PC-3 (cell line): Measurements from ENCODE around the gene LPCAT2. TPM values are rescaled to one million over a fixed set of nuclear protein-coding genes. Genes with fewer than 3 reads are reported as not detected.

Experiments
- ATAC-seq: fragments of 200-7000 bp; cut with Tn5 transposase; 2 replicates; pipeline ENCODE4 v1.9.1; 2020; ENCODE audit warnings: mild to moderate bottlenecking, moderate library complexity
- BruUV-seq: library from RNA; stranded (reverse); fragments of 400-500 nt; replicated peaks from 2 replicates; lab custom pipeline; 2021; lab: Mats Ljungman, UMichigan
- CTCF ChIA-PET: fragments of 300-600 bp; sonication (Branson Sonifier 250); formaldehyde crosslinking; loops from one replicate; lab custom pipeline; 2022; ENCODE audit warnings: antibody characterized with exemption; lab: Charles Lee
- POLR2A ChIA-PET: fragments of 300-600 bp; sonication (Branson Sonifier 250); formaldehyde crosslinking; loops from one replicate; lab custom pipeline; 2022; ENCODE audit warnings: antibody characterized with exemption; ENCODE audit not compliant: unreplicated experiment; lab: Charles Lee
- DNase-seq: peaks from one replicate; pipeline ENCODE4 v3.0.0-alpha.2; 2015
- H2AFZ ChIP-seq: fragments of 300-600 bp; sonication (generic); 2 replicates; pipeline ENCODE4 v1.6.0; 2016; ENCODE audit warnings: antibody characterized with exemption, low read length
- H3F3A ChIP-seq: fragments of 300-600 bp; sonication (generic); one replicate; pipeline ENCODE4 v1.6.0; 2017; ENCODE audit warnings: antibody characterized with exemption, low read length, control low read depth, mild to moderate bottlenecking; ENCODE audit not compliant: unreplicated experiment
- H3K27ac ChIP-seq: fragments of 300-600 bp; sonication (generic); 2 replicates; pipeline ENCODE4 v1.5.1; 2016; ENCODE audit warnings: mild to moderate bottlenecking, low read length
- H3K27me3 ChIP-seq: fragments of 300-600 bp; sonication (generic); 2 replicates; pipeline ENCODE4 v1.6.1; 2016; ENCODE audit warnings: low read length, mixed read lengths
- H3K36me3 ChIP-seq: fragments of 300-600 bp; sonication (generic); 2 replicates; pipeline ENCODE4 v1.6.1; 2016; ENCODE audit warnings: low read depth, mixed run types, low read length, mixed read lengths
- H3K4me1 ChIP-seq: fragments of 300-600 bp; sonication (generic); 2 replicates; pipeline ENCODE4 v1.5.1; 2016; ENCODE audit warnings: low read length; ENCODE audit not compliant: insufficient read depth
- H3K4me2 ChIP-seq: fragments of 300-600 bp; sonication (generic); 2 replicates; pipeline ENCODE4 v1.6.0; 2016; ENCODE audit warnings: low read length
- H3K4me3 ChIP-seq: fragments of 300-600 bp; sonication (generic); 2 replicates; pipeline ENCODE4 v1.5.1; 2016; ENCODE audit warnings: mild to moderate bottlenecking, low read length, mixed read lengths
- H3K79me2 ChIP-seq: fragments of 300-600 bp; sonication (generic); 2 replicates; pipeline ENCODE4 v1.6.1; 2017; ENCODE audit warnings: low read length, mixed read lengths
- H3K9ac ChIP-seq: fragments of 300-600 bp; sonication (generic); 2 replicates; pipeline ENCODE4 v1.6.0; 2016; ENCODE audit warnings: mild to moderate bottlenecking, low read length
- H3K9me2 ChIP-seq: fragments of 300-600 bp; sonication (generic); replicated peaks from 2 replicates; pipeline ENCODE4 v1.6.1; 2016; ENCODE audit warnings: mixed run types, low read length, mixed read lengths
- H3K9me3 ChIP-seq: fragments of 300-600 bp; sonication (generic); 2 replicates; pipeline ENCODE4 v1.6.1; 2016; ENCODE audit warnings: low read length, mixed read lengths
- H4K20me1 ChIP-seq: fragments of 300-600 bp; sonication (generic); 2 replicates; pipeline ENCODE4 v1.6.1; 2016; ENCODE audit warnings: low read length, mixed read lengths
- EZH2 ChIP-seq: fragments of 300-600 bp; sonication (generic); IDR thresholded peaks from one replicate; pipeline ENCODE4 v1.6.1; 2017; ENCODE audit warnings: antibody characterized with exemption, mild to moderate bottlenecking, low read length; ENCODE audit not compliant: unreplicated experiment
- EZH2phosphoT487 ChIP-seq: fragments of 300-600 bp; sonication (generic); IDR thresholded peaks from 2 replicates; pipeline ENCODE4 v1.6.1; 2018; ENCODE audit warnings: mild to moderate bottlenecking, antibody characterized with exemption, low read length, borderline replicate concordance
- intact Hi-C: fragments of 100-400 bp; cut with micrococcal nuclease; formaldehyde crosslinking; loops from 2 replicates; pipeline ENCODE4 v1.9.0; 2023
- total RNA-seq: library from RNA; depleted of rRNA; stranded (reverse); fragments of >200 nt; gene quantifications from 2 replicates; pipeline ENCODE4 v1.2.3, GENCODE V29; 2014
- TF ChIP-seq, protein P1 (sequence below): fragments of 300-600 bp; sonication (generic); conservative IDR thresholded peaks from 2 replicates; pipeline ENCODE4 v1.5.1; 2017; ENCODE audit warnings: antibody characterized with exemption, low read depth, mild to moderate bottlenecking, low read length

The LPCAT2 gene
- total RNA-seq, 1 experiment from 2014 or later = 8.0 TPM

DNA sequence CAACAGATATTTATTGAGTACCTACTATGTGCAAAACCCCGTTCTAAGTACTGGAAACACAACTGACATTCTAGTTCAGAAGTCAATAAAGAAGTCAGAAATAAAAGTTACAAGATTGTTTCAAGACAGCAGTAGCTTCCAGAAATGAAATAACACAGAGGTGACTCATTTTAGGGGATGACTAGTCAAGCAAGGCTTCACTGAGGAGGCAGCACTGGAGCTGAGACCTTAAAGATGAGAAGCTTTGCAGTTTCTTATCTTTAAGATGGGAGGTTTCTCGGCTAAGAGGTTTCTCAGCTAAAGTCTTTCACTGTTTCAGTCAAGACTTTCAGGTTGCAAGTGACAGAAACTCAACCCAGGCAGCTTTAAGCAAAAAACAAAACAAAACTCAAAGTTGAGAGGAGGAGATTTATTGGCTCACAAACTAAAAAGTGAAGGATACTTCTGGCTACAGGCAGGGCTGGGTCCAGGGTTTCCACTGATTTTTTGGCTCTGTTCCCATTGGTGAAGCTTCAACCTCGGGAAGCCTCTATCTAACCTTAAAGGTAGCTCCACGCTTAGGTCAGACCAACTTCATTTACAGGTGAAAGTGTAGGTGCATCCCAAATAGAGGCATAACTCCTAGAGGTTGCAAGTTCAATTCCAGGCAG lies 37.3 kb upstream of the LPCAT2 start:
- ATAC-seq = no peak
- Histone ChIP-seq H3K27ac (peak overlapping the region; percentile 74), H2AFZ (no peak overlapping the region), H3K27me3 (no peaks in the 10 kb centered on the region), H3K4me2 (peak overlapping the region; percentile 48), H3K36me3 (no peaks in the 10 kb centered on the region), H3K9ac (no peak overlapping the region), H3F3A (no peaks in the 10 kb centered on the region), H3K9me3 (no peaks in the 10 kb centered on the region), H3K79me2 (no peaks in the 10 kb centered on the region), H3K4me3 (peak overlapping the region; percentile 30; the same call in 1 of the 2 replicates), H3K9me2 (no peaks in the 10 kb centered on the region), H4K20me1 (no peaks in the 10 kb centered on the region), H3K4me1 (peaks cover 25% of the 10 kb centered on the region)
- no peak for TF ChIP-seq EZH2phosphoT487
- TF ChIP-seq, protein P1, sequence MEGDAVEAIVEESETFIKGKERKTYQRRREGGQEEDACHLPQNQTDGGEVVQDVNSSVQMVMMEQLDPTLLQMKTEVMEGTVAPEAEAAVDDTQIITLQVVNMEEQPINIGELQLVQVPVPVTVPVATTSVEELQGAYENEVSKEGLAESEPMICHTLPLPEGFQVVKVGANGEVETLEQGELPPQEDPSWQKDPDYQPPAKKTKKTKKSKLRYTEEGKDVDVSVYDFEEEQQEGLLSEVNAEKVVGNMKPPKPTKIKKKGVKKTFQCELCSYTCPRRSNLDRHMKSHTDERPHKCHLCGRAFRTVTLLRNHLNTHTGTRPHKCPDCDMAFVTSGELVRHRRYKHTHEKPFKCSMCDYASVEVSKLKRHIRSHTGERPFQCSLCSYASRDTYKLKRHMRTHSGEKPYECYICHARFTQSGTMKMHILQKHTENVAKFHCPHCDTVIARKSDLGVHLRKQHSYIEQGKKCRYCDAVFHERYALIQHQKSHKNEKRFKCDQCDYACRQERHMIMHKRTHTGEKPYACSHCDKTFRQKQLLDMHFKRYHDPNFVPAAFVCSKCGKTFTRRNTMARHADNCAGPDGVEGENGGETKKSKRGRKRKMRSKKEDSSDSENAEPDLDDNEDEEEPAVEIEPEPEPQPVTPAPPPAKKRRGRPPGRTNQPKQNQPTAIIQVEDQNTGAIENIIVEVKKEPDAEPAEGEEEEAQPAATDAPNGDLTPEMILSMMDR = no peak
- TF ChIP-seq EZH2 = no peak
- intact Hi-C loops = no loop called here
- ChIA-PET POLR2A (no interaction called here), CTCF (no interaction called here)
- no TSS peak for BruUV-seq
- peak; percentile 73 for DNase-seq

DNA sequence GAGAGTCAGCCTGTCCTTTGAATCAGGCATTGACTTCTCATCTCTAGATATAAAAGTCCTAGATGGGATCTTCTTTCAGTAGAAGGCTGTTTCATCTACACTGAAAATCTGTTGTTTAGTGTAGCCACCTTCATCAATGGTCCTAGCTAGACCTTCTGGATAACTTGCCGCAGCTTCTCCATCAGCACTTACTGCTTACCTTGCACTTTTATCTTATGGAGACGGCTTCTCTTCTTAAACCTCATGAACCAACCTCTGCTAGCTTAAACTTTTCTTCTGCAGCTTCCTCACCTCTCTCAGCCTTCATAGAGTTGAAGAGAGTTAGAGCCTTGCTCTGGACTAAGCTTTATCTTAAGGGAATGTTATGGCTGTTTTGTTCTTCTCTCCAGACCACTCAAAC lies 35.3 kb upstream of the LPCAT2 start:
- H3K9ac ChIP-seq = no peak overlapping the region
- H3K27me3 ChIP-seq = no peaks in the 10 kb centered on the region
- no peaks in the 10 kb centered on the region for H3K9me2 ChIP-seq
- H3K36me3 ChIP-seq = no peaks in the 10 kb centered on the region
- no peaks in the 10 kb centered on the region for H3F3A ChIP-seq
- intact Hi-C loops = no loop called here
- H3K4me2 ChIP-seq = no peak overlapping the region
- ChIA-PET CTCF (no interaction called here), POLR2A (no interaction called here)
- no peak overlapping the region for H2AFZ ChIP-seq
- no peaks in the 10 kb centered on the region for H3K9me3 ChIP-seq
- no peak for TF ChIP-seq EZH2phosphoT487
- H4K20me1 ChIP-seq = no peaks in the 10 kb centered on the region
- no peak overlapping the region for H3K4me3 ChIP-seq
- ATAC-seq (no peak), DNase-seq (no peak)
- H3K27ac ChIP-seq = no peak overlapping the region
- H3K4me1 ChIP-seq = peaks cover 25% of the 10 kb centered on the region
- H3K79me2 ChIP-seq = no peaks in the 10 kb centered on the region
- BruUV-seq = no TSS peak

DNA sequence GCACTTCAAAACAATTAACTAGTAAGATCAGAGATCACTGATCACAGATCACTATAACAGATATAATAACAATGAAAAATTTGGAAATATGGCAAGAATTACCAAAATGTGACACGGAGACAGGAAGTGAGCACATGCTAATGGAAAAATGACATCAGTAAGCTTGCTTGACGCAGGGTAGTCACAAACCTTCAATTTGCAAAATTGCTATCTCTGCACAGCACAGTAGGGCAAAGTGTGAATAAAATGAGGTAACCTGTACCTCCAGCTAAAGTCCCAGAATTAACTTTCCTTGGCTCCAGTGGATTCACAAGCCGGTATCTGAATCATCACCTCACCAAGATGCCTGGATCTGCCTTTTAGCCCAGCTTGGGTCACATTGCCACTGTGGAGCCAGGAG lies 34.1 kb upstream of the LPCAT2 start:
- no peak overlapping the region for H3K4me2 ChIP-seq
- no peak overlapping the region for H3K4me3 ChIP-seq
- H4K20me1 ChIP-seq = no peaks in the 10 kb centered on the region
- POLR2A ChIA-PET = no interaction called here
- no peaks in the 10 kb centered on the region for H3K27me3 ChIP-seq
- H2AFZ ChIP-seq = no peak overlapping the region
- no peak overlapping the region for H3K27ac ChIP-seq
- H3K9ac ChIP-seq = no peak overlapping the region
- ATAC-seq = no peak
- no peaks in the 10 kb centered on the region for H3K9me2 ChIP-seq
- intact Hi-C loops = no loop called here
- no peaks in the 10 kb centered on the region for H3F3A ChIP-seq
- TF ChIP-seq, protein P1 = no peak
- no peak for TF ChIP-seq EZH2
- no peak for TF ChIP-seq EZH2phosphoT487
- H3K36me3 ChIP-seq = no peaks in the 10 kb centered on the region
- no TSS peak for BruUV-seq
- H3K4me1 ChIP-seq = peaks cover 25% of the 10 kb centered on the region
- no peaks in the 10 kb centered on the region for H3K79me2 ChIP-seq
- no peaks in the 10 kb centered on the region for H3K9me3 ChIP-seq
- DNase-seq = no peak
- CTCF ChIA-PET = no interaction called here
